HEK293 (cell line): ENCODE measurements around the gene ANO1.

Experiments
- CTCF ChIA-PET: fragments of 350-600 bp; formaldehyde crosslinking; extraction: SDS; loops from one replicate; lab custom pipeline; 2021; ENCODE audit warnings: antibody characterized with exemption; lab: Yijun Ruan, JAX
- POLR2A ChIA-PET: fragments of 300-600 bp; formaldehyde crosslinking; extraction: SDS; loops from one replicate; lab custom pipeline; 2020; ENCODE audit warnings: antibody characterized with exemption, inconsistent platforms; lab: Yijun Ruan, JAX
- H3K27ac ChIP-seq: fragments of 200-500 bp; sonication (Bioruptor generic); 2 replicates; pipeline ENCODE4 v1.5.1; 2014; ENCODE audit warnings: low read depth, low read length, control low read depth, inconsistent platforms; ENCODE audit errors: extremely low read depth
- H3K36me3 ChIP-seq, 2 experiments: fragments of 200-500 bp in 1 of 2; sonication (Bioruptor generic) in 1 of 2; 1 replicate in 1 of 2; 2 replicates in 1 of 2; pipeline ENCODE4 v1.5.1; 2014 to 2017; ENCODE audit warnings: inconsistent platforms in 2 of 2, low read length in 2 of 2; ENCODE audit not compliant: control insufficient read depth in 2 of 2, insufficient read depth in 1 of 2
- H3K4me1 ChIP-seq: fragments of 200-500 bp; sonication (Bioruptor generic); 2 replicates; pipeline ENCODE4 v1.5.1; 2014; ENCODE audit warnings: mild to moderate bottlenecking, low read length, inconsistent platforms; ENCODE audit not compliant: control insufficient read depth, insufficient read depth
- H3K4me3 ChIP-seq: 2 replicates; pipeline ENCODE4 v1.5.1; 2011; ENCODE audit warnings: low read depth, mild to moderate bottlenecking, control low read depth, low read length, moderate library complexity
- H3K9me3 ChIP-seq: fragments of 200-500 bp; sonication (Bioruptor generic); 2 replicates; pipeline ENCODE4 v1.5.1; 2014; ENCODE audit warnings: low read depth, low read length, inconsistent platforms; ENCODE audit not compliant: control insufficient read depth, insufficient read depth
- BCL6B ChIP-seq: fragments of 450-650 bp; formaldehyde crosslinking; IDR thresholded peaks from 2 replicates; pipeline ENCODE4 v1.5.1; 2017; ENCODE audit warnings: missing biosample characterization, missing genetic modification characterization
- ELK4 ChIP-seq: IDR thresholded peaks from 2 replicates; pipeline ENCODE4 v1.6.1; 2011; ENCODE audit warnings: mild to moderate bottlenecking, low read depth, low read length, borderline replicate concordance
- GLI4 ChIP-seq: fragments of 450-650 bp; formaldehyde crosslinking; IDR thresholded peaks from 2 replicates; pipeline ENCODE4 v1.5.1; 2016; ENCODE audit warnings: missing biosample characterization, missing genetic modification characterization
- IKZF3 ChIP-seq: fragments of 450-650 bp; IDR thresholded peaks from 2 replicates; pipeline ENCODE4 v1.5.0; 2018; ENCODE audit warnings: missing biosample characterization, mild to moderate bottlenecking, missing genetic modification characterization, moderate library complexity
- MEIS1 ChIP-seq: sonication (generic); formaldehyde crosslinking; IDR thresholded peaks from 2 replicates; pipeline ENCODE4 v1.8.1; 2022; ENCODE audit warnings: missing genetic modification reagents, mild to moderate bottlenecking, borderline replicate concordance
- SCRT2 ChIP-seq: fragments of 450-650 bp; formaldehyde crosslinking; IDR thresholded peaks from 2 replicates; pipeline ENCODE4 v1.5.1; 2016; ENCODE audit warnings: missing biosample characterization, missing genetic modification characterization
- SP2 ChIP-seq: fragments of 450-650 bp; formaldehyde crosslinking; IDR thresholded peaks from 2 replicates; pipeline ENCODE4 v1.5.1; 2016; ENCODE audit warnings: missing biosample characterization, missing genetic modification characterization
- SP3 ChIP-seq: fragments of 450-650 bp; formaldehyde crosslinking; IDR thresholded peaks from 2 replicates; pipeline ENCODE4 v1.5.1; 2016; ENCODE audit warnings: missing biosample characterization, missing genetic modification characterization
- SP7 ChIP-seq: fragments of 450-650 bp; formaldehyde crosslinking; IDR thresholded peaks from 2 replicates; pipeline ENCODE4 v1.5.1; 2016; ENCODE audit warnings: missing biosample characterization, missing genetic modification characterization
- YY1 ChIP-seq: fragments of 450-650 bp; formaldehyde crosslinking; IDR thresholded peaks from 2 replicates; pipeline ENCODE4 v1.5.1; 2018; ENCODE audit warnings: missing biosample characterization, missing genetic modification characterization
- YY2 ChIP-seq: fragments of 450-650 bp; formaldehyde crosslinking; IDR thresholded peaks from 2 replicates; pipeline ENCODE4 v1.5.1; 2016; ENCODE audit warnings: missing biosample characterization, missing genetic modification characterization
- ZIC2 ChIP-seq: fragments of 450-650 bp; formaldehyde crosslinking; IDR thresholded peaks from 2 replicates; pipeline ENCODE4 v1.5.1; 2016; ENCODE audit warnings: missing biosample characterization, missing genetic modification characterization
- ZNF248 ChIP-seq: fragments of 450-650 bp; formaldehyde crosslinking; IDR thresholded peaks from 2 replicates; pipeline ENCODE4 v1.5.1; 2017; ENCODE audit warnings: missing biosample characterization, missing genetic modification characterization
- ZNF335 ChIP-seq: fragments of 450-650 bp; formaldehyde crosslinking; conservative IDR thresholded peaks from 2 replicates; pipeline ENCODE4 v1.5.1; 2016; ENCODE audit warnings: missing biosample characterization, missing genetic modification characterization
- ZNF350 ChIP-seq: fragments of 450-650 bp; formaldehyde crosslinking; IDR thresholded peaks from 2 replicates; pipeline ENCODE4 v1.5.0; 2017; ENCODE audit warnings: missing biosample characterization, mild to moderate bottlenecking, missing genetic modification characterization
- ZNF391 ChIP-seq: fragments of 450-650 bp; formaldehyde crosslinking; IDR thresholded peaks from 2 replicates; pipeline ENCODE4 v1.5.1; 2016; ENCODE audit warnings: low read depth, missing biosample characterization, missing genetic modification characterization, borderline replicate concordance
- ZNF521 ChIP-seq: fragments of 450-650 bp; formaldehyde crosslinking; IDR thresholded peaks from 2 replicates; pipeline ENCODE4 v1.5.1; 2017; ENCODE audit warnings: missing biosample characterization, mild to moderate bottlenecking, missing genetic modification characterization
- ZNF530 ChIP-seq: fragments of 450-650 bp; formaldehyde crosslinking; IDR thresholded peaks from 2 replicates; pipeline ENCODE4 v1.5.1; 2016; ENCODE audit warnings: low read depth, missing biosample characterization, missing genetic modification characterization
- ZNF560 ChIP-seq: fragments of 450-650 bp; formaldehyde crosslinking; IDR thresholded peaks from 2 replicates; pipeline ENCODE4 v1.5.1; 2017; ENCODE audit warnings: missing biosample characterization, missing genetic modification characterization, borderline replicate concordance
- ZNF660 ChIP-seq: fragments of 450-650 bp; IDR thresholded peaks from 2 replicates; pipeline ENCODE4 v1.5.1; 2018; ENCODE audit warnings: missing biosample characterization, mild to moderate bottlenecking, missing genetic modification characterization
- ZNF664 ChIP-seq: fragments of 450-650 bp; formaldehyde crosslinking; IDR thresholded peaks from 2 replicates; pipeline ENCODE4 v1.5.1; 2016; ENCODE audit warnings: missing biosample characterization, missing genetic modification characterization
- ZNF677 ChIP-seq: fragments of 450-650 bp; IDR thresholded peaks from 2 replicates; pipeline ENCODE4 v1.5.0; 2018; ENCODE audit warnings: missing biosample characterization, mild to moderate bottlenecking, missing genetic modification characterization, moderate library complexity
- ZNF701 ChIP-seq: fragments of 450-650 bp; formaldehyde crosslinking; IDR thresholded peaks from 2 replicates; pipeline ENCODE4 v1.5.1; 2016; ENCODE audit warnings: missing biosample characterization, missing genetic modification characterization
- ZNF76 ChIP-seq: fragments of 450-650 bp; formaldehyde crosslinking; IDR thresholded peaks from 2 replicates; pipeline ENCODE4; 2016; ENCODE audit warnings: low read depth, missing biosample characterization, missing genetic modification characterization, borderline replicate concordance
- ZNF776 ChIP-seq: fragments of 450-650 bp; formaldehyde crosslinking; IDR thresholded peaks from 2 replicates; pipeline ENCODE4 v1.5.0; 2017; ENCODE audit warnings: missing biosample characterization, missing genetic modification characterization, borderline replicate concordance
- ZNF843 ChIP-seq: fragments of 450-650 bp; formaldehyde crosslinking; IDR thresholded peaks from 2 replicates; pipeline ENCODE4 v1.5.1; 2016; ENCODE audit warnings: missing biosample characterization, missing genetic modification characterization
- TF ChIP-seq, protein P1 (sequence below): fragments of 450-650 bp; formaldehyde crosslinking; IDR thresholded peaks from 2 replicates; pipeline ENCODE4 v1.5.1; 2017; ENCODE audit warnings: missing biosample characterization, missing genetic modification characterization

Gene ANO1

GRCh38 chr11:70079691-70080090, 1.6 kb downstream of the ANO1 start:
- TF ChIP-seq ZNF391 (tag by site-specific recombination) (no peak), ZNF76 (tag by site-specific recombination) (no peak), GLI4 (tag by site-specific recombination) (no peak), ZNF776 (tag by site-specific recombination) (no peak), ZNF248 (tag by site-specific recombination) (no peak), BCL6B (tag by site-specific recombination) (no peak), ZNF350 (tag by site-specific recombination) (no peak), ELK4 (no peak), ZNF843 (no peak), ZNF677 (tag by site-specific recombination) (no peak), ZNF701 (tag by site-specific recombination) (no peak), ZNF560 (tag by site-specific recombination) (no peak), YY1 (tag by site-specific recombination) (no peak), ZNF660 (tag by site-specific recombination) (no peak), ZNF521 (no peak)
- TF ChIP-seq, protein P1, sequence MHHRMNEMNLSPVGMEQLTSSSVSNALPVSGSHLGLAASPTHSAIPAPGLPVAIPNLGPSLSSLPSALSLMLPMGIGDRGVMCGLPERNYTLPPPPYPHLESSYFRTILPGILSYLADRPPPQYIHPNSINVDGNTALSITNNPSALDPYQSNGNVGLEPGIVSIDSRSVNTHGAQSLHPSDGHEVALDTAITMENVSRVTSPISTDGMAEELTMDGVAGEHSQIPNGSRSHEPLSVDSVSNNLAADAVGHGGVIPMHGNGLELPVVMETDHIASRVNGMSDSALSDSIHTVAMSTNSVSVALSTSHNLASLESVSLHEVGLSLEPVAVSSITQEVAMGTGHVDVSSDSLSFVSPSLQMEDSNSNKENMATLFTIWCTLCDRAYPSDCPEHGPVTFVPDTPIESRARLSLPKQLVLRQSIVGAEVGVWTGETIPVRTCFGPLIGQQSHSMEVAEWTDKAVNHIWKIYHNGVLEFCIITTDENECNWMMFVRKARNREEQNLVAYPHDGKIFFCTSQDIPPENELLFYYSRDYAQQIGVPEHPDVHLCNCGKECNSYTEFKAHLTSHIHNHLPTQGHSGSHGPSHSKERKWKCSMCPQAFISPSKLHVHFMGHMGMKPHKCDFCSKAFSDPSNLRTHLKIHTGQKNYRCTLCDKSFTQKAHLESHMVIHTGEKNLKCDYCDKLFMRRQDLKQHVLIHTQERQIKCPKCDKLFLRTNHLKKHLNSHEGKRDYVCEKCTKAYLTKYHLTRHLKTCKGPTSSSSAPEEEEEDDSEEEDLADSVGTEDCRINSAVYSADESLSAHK, result no peak
- ChIA-PET POLR2A (no interaction called here), CTCF (interaction anchor here (0.5 to 0.6 kb wide), 2 partner anchors 354 to 1281 kb away, joined by 3 to 4 read pairs; no protein-coding TSS in a partner anchor)
- Histone ChIP-seq H3K4me3 (no peak overlapping the region), H3K4me1 (no peaks in the 10 kb centered on the region), H3K9me3 (no peaks in the 10 kb centered on the region), H3K27ac (no peak overlapping the region), H3K36me3 (no peaks in the 10 kb centered on the region)

DNA sequence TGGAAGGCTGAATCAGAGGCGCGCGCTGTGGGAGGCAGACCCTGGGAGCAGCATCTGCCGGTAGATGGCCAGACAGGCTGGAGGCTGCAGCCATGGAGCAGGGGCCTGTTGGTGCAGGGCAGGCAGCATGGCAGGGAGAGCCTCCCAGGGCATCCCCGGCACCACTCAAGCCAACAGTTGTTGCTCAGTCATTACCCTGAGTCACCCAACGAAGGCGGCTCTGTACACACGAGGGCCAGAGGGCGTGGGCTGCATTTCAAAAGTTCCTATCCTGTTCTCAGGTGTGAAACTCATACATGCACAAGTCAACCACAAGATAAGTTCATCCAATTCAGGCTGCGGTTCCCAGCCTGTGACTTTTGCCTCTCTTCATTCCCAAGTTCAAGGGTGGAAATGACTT, 2.6 kb downstream of the ANO1 start:
- ChIA-PET POLR2A (no interaction called here), CTCF (no interaction called here)
- Histone ChIP-seq H3K4me1 (no peaks in the 10 kb centered on the region), H3K36me3 (no peaks in the 10 kb centered on the region), H3K27ac (no peak overlapping the region), H3K4me3 (no peak overlapping the region), H3K9me3 (no peaks in the 10 kb centered on the region)
- TF ChIP-seq SP2 (tag by site-specific recombination) (no peak), YY2 (no peak), IKZF3 (tag by site-specific recombination) (no peak), ZNF664 (tag by site-specific recombination) (no peak), GLI4 (tag by site-specific recombination) (no peak), SP3 (no peak), MEIS1 (CRISPR knock-in tag) (no peak), ZNF335 (no peak), ZNF530 (tag by site-specific recombination) (no peak), SCRT2 (tag by site-specific recombination) (no peak), ZNF391 (tag by site-specific recombination) (no peak), SP7 (tag by site-specific recombination) (no peak), ZIC2 (no peak)
